ENCODE measurements around the gene SLC35B2. TPM values are rescaled to one million over a fixed set of nuclear protein-coding genes. Genes with fewer than 3 reads are reported as not detected.

SLC35B2 gene
- total RNA-seq, 1 experiment from 2014 or later, result 28.9 TPM

- no peaks in the 10 kb centered on the region for H3K36me3 Mint-ChIP-seq
- no peaks in the 10 kb centered on the region for H3K9me3 Mint-ChIP-seq
- ChIA-PET CTCF (interaction anchor here (0.6 to 1.5 kb wide), 7 partner anchors 7 to 205 kb away, joined by 3 to 4 read pairs (median 4); partner anchors contain the start of gene AARS2), POLR2A (no interaction called here)
- H3K4me1 Mint-ChIP-seq, result peaks cover 40% of the 10 kb centered on the region
- no peak for DNase-seq (ENCODE audit: low spot score)
- TF ChIP-seq ZNF263 (CRISPR knock-in tag; IDR thresholded peaks at IDR 0.05; ENCODE audit: low read depth), result no peak
- no peak for TF ChIP-seq ATF3 (CRISPR knock-in tag; conservative IDR thresholded peaks at IDR 0.05)
- no peak for TF ChIP-seq USF1 (CRISPR knock-in tag; IDR thresholded peaks at IDR 0.05)
- TF ChIP-seq NFE2L1 (CRISPR knock-in tag; IDR thresholded peaks at IDR 0.05), result no peak
- no peak for TF ChIP-seq ZNF219 (CRISPR knock-in tag; IDR thresholded peaks at IDR 0.05; ENCODE audit: borderline replicate concordance)
- no peak for TF ChIP-seq GTF2I (CRISPR knock-in tag; conservative IDR thresholded peaks at IDR 0.05)
- no peak for TF ChIP-seq ZNF532 (CRISPR knock-in tag; IDR thresholded peaks at IDR 0.05; ENCODE audit: borderline replicate concordance)
- TF ChIP-seq ESRRA (CRISPR knock-in tag; IDR thresholded peaks at IDR 0.05; ENCODE audit: borderline replicate concordance), result no peak
- peak overlapping the region; percentile 95 for H3K4me3 Mint-ChIP-seq
- peak; percentile 1; the same call in 1 of the 2 replicates for ATAC-seq
- H3K27me3 Mint-ChIP-seq (ENCODE audit: low read depth), result peaks cover 20% of the 10 kb centered on the region
- no peak overlapping the region for H3K27ac Mint-ChIP-seq
These were observed 7.1 kb upstream of the SLC35B2 start for GRCh38 chr6:44264154-44265006.

- peak; percentile 7 for ATAC-seq
- CTCF ChIA-PET, result interaction anchor here (1.0 to 1.5 kb wide), 2 partner anchors 49 to 167 kb away, joined by 4 read pairs; partner anchors contain the start of gene AARS2
- H3K9me3 Mint-ChIP-seq, result no peaks in the 10 kb centered on the region
- H3K27me3 Mint-ChIP-seq (ENCODE audit: low read depth), result peaks cover 12% of the 10 kb centered on the region
- no peak for DNase-seq (ENCODE audit: low spot score)
- no peak overlapping the region for H3K27ac Mint-ChIP-seq
- peak; percentile 71 for TF ChIP-seq ETV6 (CRISPR knock-in tag; IDR thresholded peaks at IDR 0.05)
- TF ChIP-seq FOXP4 (CRISPR knock-in tag; IDR thresholded peaks at IDR 0.05), result no peak
- no peak for TF ChIP-seq JUN (CRISPR knock-in tag; IDR thresholded peaks at IDR 0.05)
- peak overlapping the region; percentile 95 for H3K4me3 Mint-ChIP-seq
- POLR2A ChIA-PET, result interaction anchor here (1.2 kb wide), 1 partner anchor 17 kb away, joined by 3 read pairs; the partner anchor contains the start of gene HSP90AB1
- H3K4me1 Mint-ChIP-seq, result peaks cover 33% of the 10 kb centered on the region
- peaks cover 4% of the 10 kb centered on the region; the same call in 1 of the 2 replicates for H3K36me3 Mint-ChIP-seq
These were observed 6.2 kb upstream of the SLC35B2 start for GRCh38 chr6:44263354-44264100.
